Measurements from ENCODE around the gene FSD1L. TPM values are rescaled to one million over a fixed set of nuclear protein-coding genes. Genes with fewer than 3 reads are reported as not detected.

FSD1L gene
- total and polyA plus RNA-seq, 2 of the 13 experiments (the other 11 are each of a cell fraction or from before 2014, with no cell fraction given) = 4.1 to 5.1 TPM

DNA sequence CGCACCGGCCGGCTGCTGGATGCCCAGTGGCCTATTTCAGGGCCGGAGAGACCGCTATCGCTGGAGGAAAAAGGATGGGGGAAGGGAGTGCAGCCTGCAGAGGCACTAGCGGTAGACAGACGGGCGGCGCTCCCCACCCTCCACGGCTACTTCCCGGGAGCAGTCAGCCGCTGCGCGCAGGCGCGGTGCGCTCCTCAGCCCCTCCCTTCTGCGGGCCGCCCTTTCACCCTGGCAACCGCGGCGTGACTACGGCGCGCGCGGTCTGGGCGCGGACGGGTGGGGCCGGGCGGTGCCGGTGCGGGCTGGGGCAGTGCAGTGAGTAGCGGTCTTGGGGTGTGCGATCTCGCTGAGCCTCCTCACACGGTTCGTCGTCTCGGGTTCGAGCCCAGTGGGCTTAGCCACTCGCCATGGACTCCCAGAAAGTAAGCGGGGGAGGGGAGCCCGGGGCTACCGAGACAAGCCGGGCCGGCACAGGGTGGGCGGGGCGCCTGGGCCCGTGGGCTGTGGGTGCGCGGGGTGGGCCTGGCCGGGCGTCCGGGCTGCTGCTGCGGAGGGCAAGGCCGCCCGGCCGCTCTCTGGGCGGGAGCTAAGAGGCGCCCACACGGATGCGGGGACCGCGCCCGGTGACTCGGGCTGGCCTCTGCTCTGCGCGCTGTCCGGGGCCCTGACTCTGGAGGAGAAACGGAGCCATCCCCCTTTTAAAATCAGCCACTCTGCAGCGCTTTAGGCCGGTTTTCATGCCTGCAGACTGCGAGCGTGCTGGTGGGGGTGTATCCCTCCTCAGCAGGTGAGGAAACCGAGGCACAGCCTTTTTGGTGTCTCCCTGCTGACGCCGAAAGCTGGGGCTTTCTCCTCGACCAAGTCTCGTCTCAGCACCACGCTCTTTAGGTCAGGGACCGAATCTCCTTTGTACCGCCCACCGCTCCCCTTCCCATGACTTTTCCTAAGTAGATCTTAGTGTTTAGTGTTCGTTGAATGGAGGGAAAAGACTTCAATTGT, at the start of gene FSD1L (continued):
- TF ChIP-seq GLI4 (CRISPR knock-in tag; IDR thresholded peaks at IDR 0.05; ENCODE audit: borderline replicate concordance) (no peak), TCF7L2 (IDR thresholded peaks at IDR 0.05; ENCODE audit: low read depth, low read length) (no peak), ZNF143 (CRISPR knock-in tag; IDR thresholded peaks at IDR 0.05) (no peak), NFYB (CRISPR knock-in tag; IDR thresholded peaks at IDR 0.05) (no peak), MAFG (CRISPR knock-in tag; IDR thresholded peaks at IDR 0.05) (no peak), NFIB (CRISPR knock-in tag; IDR thresholded peaks at IDR 0.05; ENCODE audit: borderline replicate concordance) (no peak), KDM6A (CRISPR knock-in tag; IDR thresholded peaks at IDR 0.05; ENCODE audit: low read depth) (no peak), RXRB (CRISPR knock-in tag; IDR thresholded peaks at IDR 0.05; ENCODE audit: borderline replicate concordance) (peak; percentile 32; the same call in 1 of the 2 replicates), ERF (CRISPR knock-in tag; IDR thresholded peaks at IDR 0.05) (0 out of 2 replicates have a peak, but pooled peaks have one; percentile 8), ATF7-NPFF (CRISPR knock-in tag; IDR thresholded peaks at IDR 0.05; ENCODE audit: low read depth) (no peak), RARA (CRISPR knock-in tag; IDR thresholded peaks at IDR 0.05) (peak; percentile 36), SAP130 (CRISPR knock-in tag; IDR thresholded peaks at IDR 0.05; ENCODE audit: low read depth) (peak; percentile 94), KLF9 (CRISPR knock-in tag; IDR thresholded peaks at IDR 0.05; ENCODE audit: low read depth) (0 out of 2 replicates have a peak, but pooled peaks have one; percentile 41), SP2 (CRISPR knock-in tag; IDR thresholded peaks at IDR 0.05) (no peak), NFIC (IDR thresholded peaks at IDR 0.05; ENCODE audit: low read length) (no peak), ZNF720 (CRISPR knock-in tag; IDR thresholded peaks at IDR 0.05) (no peak), ZNF296 (CRISPR knock-in tag; conservative IDR thresholded peaks at IDR 0.05) (no peak), SRSF1 (optimal IDR thresholded peaks at IDR 0.05; ENCODE audit: low read depth, low read length) (no peak), PAF1 (CRISPR knock-in tag; IDR thresholded peaks at IDR 0.05) (no peak), ZSCAN12 (CRISPR knock-in tag; IDR thresholded peaks at IDR 0.05) (no peak), TSC22D2 (CRISPR knock-in tag; IDR thresholded peaks at IDR 0.05; ENCODE audit: borderline replicate concordance) (0 out of 2 replicates have a peak, but pooled peaks have one; percentile 27), WIZ (CRISPR knock-in tag; IDR thresholded peaks at IDR 0.05) (no peak), ZNF3 (CRISPR knock-in tag; IDR thresholded peaks at IDR 0.05) (no peak), ZNF83 (CRISPR knock-in tag; IDR thresholded peaks at IDR 0.05; ENCODE audit: borderline replicate concordance) (no peak), ZNF253 (CRISPR knock-in tag; IDR thresholded peaks at IDR 0.05; ENCODE audit: borderline replicate concordance) (no peak), ZNF282 (IDR thresholded peaks at IDR 0.05; ENCODE audit: partially characterized antibody) (no peak), MEIS1 (CRISPR knock-in tag; IDR thresholded peaks at IDR 0.05; ENCODE audit: borderline replicate concordance) (0 out of 2 replicates have a peak, but pooled peaks have one; percentile 67), ZNF549 (CRISPR knock-in tag; IDR thresholded peaks at IDR 0.05) (no peak), MAFF (IDR thresholded peaks at IDR 0.05; ENCODE audit: low read depth, low read length) (no peak), DMAP1 (CRISPR knock-in tag; IDR thresholded peaks at IDR 0.05) (peak; percentile 32; the same call in 1 of the 2 replicates)
- TF ChIP-seq, protein P1, sequence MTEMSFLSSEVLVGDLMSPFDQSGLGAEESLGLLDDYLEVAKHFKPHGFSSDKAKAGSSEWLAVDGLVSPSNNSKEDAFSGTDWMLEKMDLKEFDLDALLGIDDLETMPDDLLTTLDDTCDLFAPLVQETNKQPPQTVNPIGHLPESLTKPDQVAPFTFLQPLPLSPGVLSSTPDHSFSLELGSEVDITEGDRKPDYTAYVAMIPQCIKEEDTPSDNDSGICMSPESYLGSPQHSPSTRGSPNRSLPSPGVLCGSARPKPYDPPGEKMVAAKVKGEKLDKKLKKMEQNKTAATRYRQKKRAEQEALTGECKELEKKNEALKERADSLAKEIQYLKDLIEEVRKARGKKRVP (CRISPR knock-in tag; IDR thresholded peaks at IDR 0.05) = no peak
- TF ChIP-seq, protein P2, sequence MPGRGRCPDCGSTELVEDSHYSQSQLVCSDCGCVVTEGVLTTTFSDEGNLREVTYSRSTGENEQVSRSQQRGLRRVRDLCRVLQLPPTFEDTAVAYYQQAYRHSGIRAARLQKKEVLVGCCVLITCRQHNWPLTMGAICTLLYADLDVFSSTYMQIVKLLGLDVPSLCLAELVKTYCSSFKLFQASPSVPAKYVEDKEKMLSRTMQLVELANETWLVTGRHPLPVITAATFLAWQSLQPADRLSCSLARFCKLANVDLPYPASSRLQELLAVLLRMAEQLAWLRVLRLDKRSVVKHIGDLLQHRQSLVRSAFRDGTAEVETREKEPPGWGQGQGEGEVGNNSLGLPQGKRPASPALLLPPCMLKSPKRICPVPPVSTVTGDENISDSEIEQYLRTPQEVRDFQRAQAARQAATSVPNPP (CRISPR knock-in tag; IDR thresholded peaks at IDR 0.05) = peak; percentile 82; the same call in 1 of the 2 replicates

Data from HepG2 (cell line).